Stimulated activated CD4-positive, alpha-beta T cell treated with anti-CD3 and anti-CD28 coated beads, Interleukin-12 subunit alpha, Interleukin-12 subunit beta, amount 100 ng/mL, for 4 hours (primary cell): ENCODE data around the gene TNPO2.
"Not testable (repeated sequence)": the region's sequence is repeated elsewhere in the genome, so short reads cannot be mapped to it uniquely, and the experiment has no call there.

ENCODE experiments used
- DNase-seq: peaks from one replicate; pipeline ENCODE4 v3.0.0-alpha.2; 2020

TNPO2 gene

GRCh38 chr19:12736995-12737834, 13.5 kb upstream of the TNPO2 start, which contains the start of gene GET3:
TSS of gene GET3 (plus strand) at chr19:12737497. CDS start at chr19:12737506, 9 bp downstream.
- peak; percentile 70 for DNase-seq

GRCh38 chr19:12733369-12734214, 9.9 kb upstream of the TNPO2 start:
- DNase-seq, result peak; percentile 43

- DNase-seq, result no peak
These were observed 7.6 kb upstream of the TNPO2 start for GRCh38 chr19:12731337-12731736.

GRCh38 chr19:12730064-12730463, 6.3 kb upstream of the TNPO2 start:
- DNase-seq, result no peak

GRCh38 chr19:12727745-12728433, 4.2 kb upstream of the TNPO2 start:
- no peak for DNase-seq

GRCh38 chr19:12726988-12727316, 3.2 kb upstream of the TNPO2 start:
- DNase-seq, result no peak

GRCh38 chr19:12725612-12726011, 1.9 kb upstream of the TNPO2 start:
- DNase-seq, result not testable (repeated sequence)

GRCh38 chr19:12723381-12723640, 421 bp downstream of the TNPO2 start:
- no peak for DNase-seq

GRCh38 chr19:12722566-12723380, 959 bp downstream of the TNPO2 start:
- peak; percentile 83 for DNase-seq

GRCh38 chr19:12721656-12722565, 1.8 kb downstream of the TNPO2 start:
- DNase-seq, result peak; percentile 51

GRCh38 chr19:12720851-12721655, 2.7 kb downstream of the TNPO2 start:
- no peak for DNase-seq

GRCh38 chr19:12720296-12720695, 3.4 kb downstream of the TNPO2 start:
- no peak for DNase-seq

- DNase-seq, result no peak
These were observed 7.8 kb downstream of the TNPO2 start for GRCh38 chr19:12715929-12716328.

GRCh38 chr19:12715102-12715501, 8.6 kb downstream of the TNPO2 start:
- no peak for DNase-seq

- not testable (repeated sequence) for DNase-seq
These were observed 10.4 kb downstream of the TNPO2 start for GRCh38 chr19:12713304-12713703.

- not testable (repeated sequence) for DNase-seq
These were observed 11.7 kb downstream of the TNPO2 start for GRCh38 chr19:12712077-12712476.

GRCh38 chr19:12711187-12711586, 12.5 kb downstream of the TNPO2 start:
- no peak for DNase-seq

- no peak for DNase-seq
These were observed 15.1 kb downstream of the TNPO2 start for GRCh38 chr19:12708641-12709040.

- DNase-seq, result no peak
These were observed 17.4 kb downstream of the TNPO2 start for GRCh38 chr19:12706332-12706718.

- DNase-seq, result no peak
These were observed 17.9 kb downstream of the TNPO2 start for GRCh38 chr19:12705654-12706331.
